Raji (cell line): ENCODE data around the gene MPPED1.

ENCODE experiments used
- POLR2A ChIP-seq: IDR thresholded peaks from 2 replicates; pipeline ENCODE4 v1.6.1; 2011; ENCODE audit warnings: low read depth, low read length, control low read depth; ENCODE audit not compliant: insufficient read depth

Gene MPPED1

DNA sequence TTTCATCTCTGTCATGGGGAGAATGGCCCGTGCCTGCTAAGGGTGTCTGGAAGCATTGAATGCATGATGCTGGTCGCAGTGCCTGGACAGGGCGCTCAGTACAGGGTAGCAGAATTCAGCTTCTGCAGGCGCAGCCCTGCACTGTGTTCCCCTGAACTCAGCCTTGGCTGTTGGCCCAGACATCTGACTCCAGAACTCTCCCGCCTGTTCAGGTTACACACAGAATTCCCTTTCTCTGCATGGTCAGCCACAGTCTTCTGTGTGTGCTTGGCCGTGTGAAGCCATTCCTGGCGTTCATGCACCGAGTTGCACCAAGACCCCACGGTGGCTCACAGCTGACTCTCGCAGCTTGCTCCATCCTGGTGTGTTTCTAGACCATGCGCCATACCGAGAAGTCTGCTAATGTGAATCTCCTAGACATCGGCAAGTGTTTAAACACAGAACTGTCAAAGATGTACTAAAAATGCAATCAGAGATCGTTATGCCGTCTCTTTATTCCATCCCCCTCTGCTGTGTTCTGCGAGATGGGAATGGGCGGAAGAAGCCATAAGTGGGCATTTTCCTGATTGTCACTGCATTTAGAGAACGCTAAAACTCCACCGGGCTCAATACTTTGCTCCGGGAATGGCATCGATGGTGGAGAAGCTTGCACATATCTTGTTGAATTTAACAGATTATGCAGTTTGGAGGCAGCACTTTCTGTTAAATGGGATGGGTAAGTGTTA, 55.6 kb downstream of the MPPED1 start:
- TF ChIP-seq POLR2A, result no peak

DNA sequence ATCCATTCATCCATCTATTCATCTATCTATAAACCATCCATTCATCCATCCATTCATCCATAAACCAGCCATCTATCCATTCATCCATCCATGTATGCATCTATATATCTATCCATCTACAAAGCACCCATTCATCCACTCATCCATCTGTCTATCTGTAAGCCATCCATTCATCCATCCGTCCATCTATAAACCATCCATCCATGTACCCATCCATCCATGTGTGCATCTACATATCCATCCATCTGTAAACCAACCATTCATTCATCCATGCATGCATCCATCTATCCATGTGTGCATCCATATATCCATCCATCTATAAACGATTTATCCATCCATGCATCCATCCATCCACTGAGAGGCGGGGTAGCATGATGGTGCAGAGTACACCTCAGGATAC, 58.4 kb downstream of the MPPED1 start:
- TF ChIP-seq POLR2A, result no peak

- no peak for TF ChIP-seq POLR2A
These were observed 59.2 kb downstream of the MPPED1 start for GRCh38 chr22:43470941-43471585.

GRCh38 chr22:43471606-43472135, 59.9 kb downstream of the MPPED1 start:
- no peak for TF ChIP-seq POLR2A

DNA sequence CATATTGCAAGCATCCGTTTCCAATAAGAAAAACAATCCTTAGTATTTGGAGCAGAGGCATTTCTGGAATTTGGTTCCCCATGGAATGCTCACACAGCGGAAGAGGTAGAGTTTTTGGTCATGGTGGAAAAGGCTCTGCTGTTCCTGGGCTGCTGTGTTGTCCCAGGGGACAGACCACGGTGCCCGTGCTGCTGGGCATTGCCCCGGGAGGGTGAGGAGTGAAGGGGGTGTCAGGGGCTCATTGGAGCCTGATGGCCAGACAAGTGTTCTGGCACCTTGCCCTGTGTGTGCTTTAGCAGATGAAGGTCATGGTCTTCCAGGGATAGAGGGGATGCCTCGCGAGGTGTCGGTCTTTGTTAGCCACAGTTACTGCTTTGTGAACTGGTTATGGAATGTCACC, 61.2 kb downstream of the MPPED1 start:
- TF ChIP-seq POLR2A, result no peak

- TF ChIP-seq POLR2A, result no peak
These were observed 61.6 kb downstream of the MPPED1 start for GRCh38 chr22:43473441-43473840.

DNA sequence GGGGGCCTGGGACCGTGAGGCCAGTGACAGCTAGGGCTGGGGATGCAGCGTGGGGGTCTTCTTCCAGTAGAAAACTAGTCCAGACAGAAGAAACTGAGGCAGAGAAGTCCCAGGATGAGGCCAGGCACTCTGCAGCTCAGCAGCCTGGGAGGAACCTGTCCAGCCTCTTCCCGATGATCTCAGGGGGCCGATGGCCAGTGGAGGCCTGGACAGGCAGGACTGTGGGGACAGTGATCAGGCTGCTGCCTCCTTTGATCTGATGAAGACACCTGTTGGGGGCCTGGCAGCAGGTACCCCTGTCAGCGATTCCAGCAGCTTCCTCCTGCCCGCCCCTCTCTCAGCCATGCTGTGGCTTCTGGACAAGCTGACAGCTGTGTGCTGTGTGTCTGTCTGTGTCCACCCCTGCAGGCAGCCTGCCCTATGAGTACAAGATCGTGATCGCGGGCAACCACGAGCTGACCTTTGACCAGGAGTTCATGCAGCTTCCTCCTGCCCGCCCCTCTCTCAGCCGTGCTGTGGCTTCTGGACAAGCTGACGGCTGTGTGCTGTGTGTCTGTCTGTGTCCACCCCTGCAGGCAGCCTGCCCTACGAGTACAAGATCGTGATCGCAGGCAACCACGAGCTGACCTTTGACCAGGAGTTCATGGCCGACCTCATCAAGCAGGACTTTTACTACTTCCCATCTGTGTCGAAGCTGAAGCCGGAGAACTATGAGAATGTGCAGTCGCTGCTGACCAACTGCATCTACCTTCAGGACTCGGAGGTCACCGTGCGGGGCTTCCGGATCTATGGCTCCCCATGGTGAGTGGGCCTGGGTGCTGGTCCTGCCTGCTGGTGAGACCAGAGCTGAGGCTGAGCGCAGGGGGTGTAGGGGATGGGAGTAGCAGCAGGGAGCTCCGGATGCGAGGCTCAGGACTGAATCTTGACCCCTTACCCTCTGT, 62.6 kb downstream of the MPPED1 start:
- TF ChIP-seq POLR2A, result no peak

- no peak for TF ChIP-seq POLR2A
These were observed 63.8 kb downstream of the MPPED1 start for GRCh38 chr22:43475549-43476076.

GRCh38 chr22:43476341-43476740, 64.5 kb downstream of the MPPED1 start:
- no peak for TF ChIP-seq POLR2A

- TF ChIP-seq POLR2A, result no peak
These were observed 65.2 kb downstream of the MPPED1 start for GRCh38 chr22:43476751-43477725.

DNA sequence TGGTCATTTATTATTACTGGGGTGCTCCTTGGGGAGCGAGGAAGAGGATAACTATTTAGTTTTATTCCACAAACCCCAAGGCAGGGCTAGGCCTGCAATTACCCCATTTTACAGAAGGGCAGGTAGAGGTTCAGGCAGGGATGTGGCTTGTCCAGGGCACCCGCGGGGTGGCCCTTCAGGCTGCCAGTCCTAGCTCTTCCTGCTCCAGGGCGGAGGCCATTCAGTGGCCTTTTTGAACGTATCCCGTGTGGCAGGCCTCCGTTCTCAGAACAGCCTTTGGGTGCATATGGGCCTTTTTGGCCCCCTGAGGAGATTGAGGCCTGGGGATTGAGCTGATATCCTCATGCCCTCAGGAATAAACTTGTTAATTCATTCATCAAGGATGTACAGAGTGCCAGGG, 66.2 kb downstream of the MPPED1 start:
- TF ChIP-seq POLR2A, result no peak

DNA sequence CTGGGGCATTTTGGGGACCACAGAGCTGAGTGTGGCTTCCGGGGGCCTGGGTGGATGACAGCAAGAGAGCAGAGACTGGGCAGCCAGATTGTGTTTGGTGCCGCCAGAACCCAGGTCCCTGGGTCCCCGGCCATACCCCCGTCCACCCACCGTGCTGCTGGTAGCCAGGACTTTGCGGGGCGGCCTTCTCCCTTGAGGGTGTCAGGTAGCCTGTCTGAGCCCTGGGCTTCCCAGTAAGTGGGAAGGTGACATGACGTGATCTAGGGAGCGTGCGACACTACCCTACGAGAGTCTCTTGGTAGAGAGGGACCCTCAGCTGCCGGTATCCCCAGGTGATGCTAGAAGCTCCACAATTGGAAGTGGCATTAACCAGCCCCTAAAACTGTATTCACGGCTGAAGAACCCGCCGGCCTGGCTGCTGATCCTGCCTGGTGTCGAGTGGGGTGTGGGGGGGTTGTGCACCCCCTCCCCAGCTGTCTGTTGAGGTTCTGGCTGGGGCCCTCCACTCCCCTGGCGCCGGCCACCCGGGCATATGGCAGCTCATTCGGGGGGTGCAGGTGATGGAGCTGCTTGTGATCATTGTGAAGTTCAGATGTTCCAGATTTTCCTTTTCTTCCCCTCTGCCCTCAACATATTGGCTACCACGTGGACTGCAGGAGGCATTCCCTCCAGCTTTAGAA, 66.9 kb downstream of the MPPED1 start:
- no peak for TF ChIP-seq POLR2A

DNA sequence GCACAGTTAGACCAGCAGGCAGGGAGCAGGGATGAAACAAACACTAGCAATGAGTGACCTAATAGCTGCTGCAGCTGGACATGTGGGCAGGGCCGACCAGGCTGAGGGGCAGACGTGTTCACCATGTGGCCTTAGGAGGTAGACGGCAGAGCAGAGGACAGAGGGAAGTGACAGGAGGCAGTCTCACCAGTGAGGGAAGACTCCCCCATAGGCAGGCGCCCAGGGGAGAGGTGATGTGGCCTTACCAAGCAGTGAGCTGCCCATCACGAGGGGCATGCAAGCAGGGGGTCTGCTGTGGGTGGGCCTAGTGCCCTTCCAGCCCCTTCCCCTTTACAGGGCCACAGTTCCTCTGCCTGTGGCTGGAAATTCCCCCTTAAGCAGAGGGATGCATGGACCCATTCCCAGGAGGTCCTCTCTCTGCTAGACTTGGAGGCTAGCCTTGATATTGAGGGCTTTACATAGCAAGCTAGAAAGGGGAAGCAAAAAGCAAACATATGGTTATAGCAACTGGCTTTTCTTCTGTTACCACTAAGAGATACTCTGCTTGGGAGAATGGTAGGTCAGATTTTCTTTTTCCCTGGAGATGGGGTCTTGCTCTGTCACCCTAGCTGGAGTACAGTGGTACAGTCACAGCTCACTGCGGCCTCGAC, 67.6 kb downstream of the MPPED1 start:
- no peak for TF ChIP-seq POLR2A
